GM21447 (cell line): ENCODE measurements around the gene NLRX1.
"Not testable (repeated sequence)": the region's sequence is repeated elsewhere in the genome, so short reads cannot be mapped to it uniquely, and the experiment has no call there.

Source experiments
- ATAC-seq: cut with Tn5 transposase; IDR thresholded peaks from one replicate; pipeline ENCODE4 v1.9.1; 2021; ENCODE audit not compliant: unreplicated experiment

NLRX1 gene

GRCh38 chr11:119205574-119206510, 37.3 kb downstream of the NLRX1 start, which contains the start of gene CBL:
Gene CBL (plus strand): TSS chr11:119206339. CDS start chr11:119206418, 79 bp downstream.
- ATAC-seq: peak; percentile 67

- peak; percentile 34 for ATAC-seq
These were observed 38.2 kb downstream of the NLRX1 start for GRCh38 chr11:119206511-119207414.

- ATAC-seq: no peak
These were observed 39.0 kb downstream of the NLRX1 start for GRCh38 chr11:119207415-119207960.

- no peak for ATAC-seq
These were observed 40.7 kb downstream of the NLRX1 start for GRCh38 chr11:119209186-119209585.

GRCh38 chr11:119210050-119210449, 41.5 kb downstream of the NLRX1 start:
- no peak for ATAC-seq

- ATAC-seq: no peak
These were observed 49.8 kb downstream of the NLRX1 start for GRCh38 chr11:119218141-119218878.

- ATAC-seq: no peak
These were observed 53.8 kb downstream of the NLRX1 start for GRCh38 chr11:119222308-119222707.

- no peak for ATAC-seq
These were observed 54.4 kb downstream of the NLRX1 start for GRCh38 chr11:119222891-119223290.

GRCh38 chr11:119223856-119224255, 55.3 kb downstream of the NLRX1 start:
- ATAC-seq: no peak

- not testable (repeated sequence) for ATAC-seq
These were observed 60.2 kb downstream of the NLRX1 start for GRCh38 chr11:119228535-119229287.

GRCh38 chr11:119229288-119229672, 60.8 kb downstream of the NLRX1 start:
- ATAC-seq: no peak

- no peak for ATAC-seq
These were observed 61.2 kb downstream of the NLRX1 start for GRCh38 chr11:119229741-119230140.
